GM21423 (cell line): ENCODE results near the gene TTC13.

Experiments
- ATAC-seq: cut with Tn5 transposase; IDR thresholded peaks from one replicate; pipeline ENCODE4 v1.9.1; 2021; ENCODE audit warnings: mild to moderate bottlenecking, moderate library complexity; ENCODE audit not compliant: unreplicated experiment

TTC13 gene

DNA sequence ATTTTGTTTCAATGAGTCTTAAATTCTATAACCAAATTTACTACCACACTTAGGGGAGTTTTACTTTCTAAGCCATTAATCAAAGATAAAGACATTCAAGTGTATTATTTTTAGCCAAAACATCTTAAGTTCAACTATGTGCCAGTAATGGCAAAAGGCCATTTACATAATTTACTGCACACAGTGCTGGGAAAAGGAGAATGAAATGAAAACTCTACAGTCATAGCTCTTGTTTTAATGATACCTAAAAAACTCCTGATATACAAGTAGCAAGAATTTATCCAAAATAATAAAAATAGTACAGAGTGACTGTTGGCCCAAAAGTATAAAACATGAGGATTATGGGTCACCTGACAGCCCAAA lies 67.9 kb downstream of the TTC13 start:
- no peak for ATAC-seq

DNA sequence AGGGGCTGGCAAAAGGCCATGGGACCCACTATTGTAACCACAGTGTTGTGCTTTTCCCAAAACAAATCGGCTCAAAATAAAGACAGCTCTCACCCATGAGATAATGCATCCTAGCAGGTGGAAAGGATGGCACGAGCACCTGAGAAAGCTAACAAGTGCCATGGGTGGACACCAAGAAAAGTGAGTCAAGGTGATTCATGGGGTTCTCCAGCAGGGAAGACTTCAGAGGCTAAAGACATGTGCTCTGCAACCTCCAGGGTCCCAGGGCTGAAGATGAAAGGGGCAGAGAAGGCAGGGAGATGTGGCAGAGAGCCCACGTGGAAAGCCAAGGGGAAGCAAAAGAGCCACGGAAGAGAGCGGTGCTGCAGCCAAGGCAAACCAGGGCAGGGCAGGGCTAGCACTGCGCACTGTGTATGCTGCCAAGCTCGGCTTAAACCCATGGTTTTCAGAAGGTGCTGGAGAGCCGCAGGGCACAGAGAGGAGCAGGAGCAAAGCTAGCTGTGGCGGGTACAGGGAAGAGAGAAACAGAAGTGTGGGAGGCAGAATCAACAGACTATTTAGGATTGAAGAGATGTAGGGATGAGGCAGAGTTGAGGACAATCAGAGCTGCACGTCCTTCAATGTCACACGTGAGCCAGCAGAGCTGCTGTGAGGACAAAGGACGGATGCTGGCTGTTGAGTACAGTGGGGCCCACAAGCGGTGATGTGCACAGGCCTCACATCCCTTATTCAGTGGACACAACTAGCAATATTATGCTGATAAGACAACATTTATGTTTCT lies 68.5 kb downstream of the TTC13 start:
- no peak for ATAC-seq

DNA sequence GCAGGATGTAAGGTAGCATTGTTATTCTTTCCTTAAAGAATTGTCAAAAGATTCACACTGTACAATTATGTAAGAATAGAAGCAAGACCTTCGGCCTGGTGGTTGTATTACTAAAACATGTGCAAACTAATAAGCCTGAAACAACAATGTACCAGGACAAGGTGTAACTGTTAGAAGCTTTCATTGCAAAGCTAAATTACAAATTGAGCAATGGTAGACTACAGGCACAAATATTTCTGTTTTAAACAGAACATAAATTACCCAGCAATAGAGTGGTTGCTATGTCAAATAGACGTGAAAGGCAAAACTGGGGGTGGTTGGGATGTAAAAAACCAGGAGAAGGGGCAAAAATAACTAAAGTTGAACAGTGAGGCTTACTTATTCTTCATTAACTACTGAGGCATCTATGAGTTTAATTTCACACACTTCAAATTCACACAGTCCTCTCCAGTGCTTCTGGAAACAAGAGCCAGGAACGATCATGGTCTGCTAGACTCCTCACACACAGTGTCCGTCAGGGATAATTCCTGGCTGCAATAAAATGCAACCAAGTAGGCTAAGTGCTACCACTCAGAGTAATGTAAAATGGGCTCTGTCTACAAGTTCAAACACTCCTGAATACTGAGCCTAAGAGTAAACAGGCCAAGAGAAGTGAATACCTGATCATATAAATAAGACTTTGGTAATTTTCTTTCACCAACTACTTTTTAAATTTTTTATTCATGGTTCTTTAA lies 71.0 kb downstream of the TTC13 start:
- no peak for ATAC-seq

DNA sequence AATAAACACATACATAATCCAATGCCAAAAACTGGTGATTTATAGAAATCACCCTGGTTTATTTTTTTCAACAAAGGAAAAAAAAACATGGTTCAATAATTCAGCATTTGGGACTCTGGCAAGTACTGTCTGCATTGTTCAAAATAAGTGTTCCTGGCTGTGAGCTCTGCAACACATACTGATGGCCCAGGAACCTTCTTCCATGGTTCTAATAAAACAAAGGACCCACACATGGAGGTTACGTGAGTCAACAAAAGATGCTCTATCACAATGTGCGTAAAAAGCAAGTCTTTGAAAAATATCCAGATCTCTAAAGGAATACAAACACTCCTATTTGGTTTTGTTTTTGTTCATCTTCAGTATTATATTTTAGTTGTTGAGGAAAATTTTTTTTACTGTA lies 72.4 kb downstream of the TTC13 start:
- no peak for ATAC-seq

DNA sequence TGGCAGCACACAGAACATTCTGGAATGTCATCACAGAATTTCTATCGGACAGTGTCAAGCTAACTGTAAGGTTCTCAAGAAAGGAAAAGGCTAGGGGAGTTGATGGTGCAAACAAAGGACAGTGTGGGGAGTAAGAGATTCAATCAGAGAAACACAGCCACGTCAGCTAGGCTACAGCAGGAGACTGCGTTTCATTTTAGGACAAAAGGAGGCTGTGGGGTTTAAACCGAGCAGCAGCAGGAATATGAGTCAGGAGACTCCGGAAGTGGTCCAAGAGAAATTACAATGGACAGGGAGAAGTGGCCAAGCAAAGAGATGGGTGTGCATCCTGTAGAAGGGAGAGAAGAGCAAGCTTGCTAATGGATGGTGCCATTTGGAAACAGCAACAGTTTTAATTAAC lies 72.9 kb downstream of the TTC13 start:
- ATAC-seq: no peak

DNA sequence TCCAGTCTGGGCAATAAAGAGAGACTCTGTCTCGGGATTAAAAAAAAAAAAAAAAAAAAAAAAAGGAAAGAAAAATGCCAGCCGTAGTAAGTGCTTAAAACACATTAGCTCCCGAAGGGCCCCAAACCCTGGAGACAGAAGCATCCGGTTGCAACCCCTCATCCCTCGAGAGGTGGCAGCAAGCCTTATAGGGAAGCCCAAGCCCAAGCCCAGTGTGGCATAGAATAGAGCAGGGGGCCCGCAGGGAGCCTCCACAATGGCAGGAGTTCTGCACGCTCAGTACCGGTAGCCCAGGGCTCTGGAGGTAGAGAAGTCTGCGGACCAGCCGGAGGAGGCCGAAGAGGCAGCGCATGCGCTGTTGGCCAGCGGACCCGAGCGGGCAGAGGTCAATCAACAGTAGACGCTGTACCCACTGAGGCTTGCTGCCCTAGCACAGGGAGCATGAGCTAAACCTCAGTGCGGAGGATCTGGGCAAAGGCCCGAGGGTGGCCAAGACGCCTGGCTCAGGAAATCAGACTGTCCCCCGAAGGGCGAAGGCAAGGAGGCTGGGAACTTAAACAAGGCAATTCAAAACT lies 76.2 kb downstream of the TTC13 start:
- no peak for ATAC-seq

DNA sequence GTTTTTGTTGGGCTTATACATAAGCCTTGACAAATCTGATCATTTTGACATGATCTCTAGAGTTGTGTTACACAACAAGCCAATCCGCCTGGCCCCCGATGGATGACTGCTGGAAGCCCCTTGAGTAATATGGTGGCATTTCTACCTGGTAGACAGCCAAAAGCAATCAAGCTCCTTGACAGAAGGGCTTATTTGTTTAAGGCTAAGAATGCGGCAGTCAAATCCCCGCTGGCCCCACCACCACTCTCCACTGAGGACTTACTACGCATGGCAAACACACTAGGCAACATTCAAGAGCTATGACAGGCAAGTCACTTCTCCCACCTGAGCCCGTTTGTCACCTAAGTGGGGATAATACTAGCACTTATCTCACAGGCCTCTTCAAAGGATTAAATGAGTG lies 77.0 kb downstream of the TTC13 start:
- ATAC-seq: no peak

DNA sequence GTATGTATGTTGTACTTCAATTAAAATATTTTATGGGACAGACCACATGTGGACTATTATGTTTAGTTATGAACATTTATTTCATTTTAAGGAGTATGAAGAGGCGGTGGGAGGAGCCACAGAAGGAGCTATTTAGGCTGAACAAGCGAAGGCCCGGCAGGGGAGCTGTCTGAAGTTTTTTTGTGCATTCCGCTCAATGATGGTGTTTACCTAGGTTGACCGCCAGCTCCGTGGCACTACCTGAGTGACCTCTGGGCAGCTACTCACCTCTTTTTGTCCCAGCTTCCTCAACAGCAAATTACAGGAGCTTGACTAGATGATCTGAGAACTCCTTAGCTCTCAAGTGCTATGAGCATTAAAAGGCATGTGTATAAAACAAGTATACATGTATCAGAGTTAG lies 77.7 kb downstream of the TTC13 start:
- ATAC-seq: no peak

DNA sequence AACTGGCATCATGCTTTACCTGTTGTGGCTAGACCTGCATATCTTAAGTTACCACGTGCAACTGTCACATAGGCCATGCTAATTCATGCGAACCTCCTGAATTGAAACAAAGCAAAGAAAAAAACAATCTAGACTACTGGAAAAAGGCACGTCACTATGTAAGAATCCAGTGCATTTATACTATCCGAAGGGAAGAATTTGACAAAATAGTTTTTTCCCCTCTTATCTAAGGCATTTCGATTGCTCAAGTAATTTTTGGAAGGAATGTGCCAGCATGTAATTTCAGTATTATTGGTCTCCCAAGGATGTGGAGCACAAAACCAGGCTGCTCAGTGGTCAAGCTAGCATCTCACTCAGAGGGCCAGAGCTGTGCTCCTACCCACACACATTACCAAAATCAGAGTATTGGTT lies 78.8 kb downstream of the TTC13 start:
- no peak for ATAC-seq

DNA sequence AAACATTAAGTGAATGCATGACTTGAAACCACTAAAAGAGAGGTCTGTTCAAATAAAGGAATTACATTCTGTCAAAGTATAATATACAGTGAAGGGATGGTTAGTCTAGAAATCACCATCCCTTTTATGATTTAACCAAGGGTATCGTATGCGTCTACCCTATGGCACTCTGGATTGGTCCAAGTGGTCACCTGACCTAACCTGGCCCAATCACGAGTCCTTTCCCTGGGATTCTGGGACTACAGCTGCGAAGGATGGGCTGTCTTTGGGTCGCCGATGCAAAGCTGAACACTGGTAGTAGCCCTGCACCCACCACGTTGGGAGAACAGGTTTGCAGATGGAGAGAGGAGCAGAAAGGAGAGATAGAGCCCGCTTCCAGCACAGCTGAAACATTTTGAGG lies 79.9 kb downstream of the TTC13 start:
- ATAC-seq: no peak

DNA sequence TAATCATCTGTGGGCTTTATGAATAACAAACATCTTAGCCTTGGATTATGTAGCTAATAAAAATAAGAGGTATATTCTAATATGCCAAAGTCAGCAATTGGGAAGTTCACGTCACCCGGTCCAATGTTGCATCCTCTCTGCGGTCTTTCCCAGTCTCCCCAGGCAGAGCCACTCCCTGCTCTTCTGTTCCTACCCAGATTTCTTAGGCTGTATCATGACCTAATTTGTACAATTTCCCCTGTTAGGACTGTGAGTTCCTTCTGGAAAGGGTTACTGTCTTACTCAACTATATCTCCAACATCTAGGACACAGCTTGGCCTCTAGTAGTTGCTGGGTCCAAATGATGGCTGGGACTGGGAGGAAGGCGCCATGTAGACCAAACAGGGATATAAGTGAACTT lies 80.5 kb downstream of the TTC13 start:
- no peak for ATAC-seq

DNA sequence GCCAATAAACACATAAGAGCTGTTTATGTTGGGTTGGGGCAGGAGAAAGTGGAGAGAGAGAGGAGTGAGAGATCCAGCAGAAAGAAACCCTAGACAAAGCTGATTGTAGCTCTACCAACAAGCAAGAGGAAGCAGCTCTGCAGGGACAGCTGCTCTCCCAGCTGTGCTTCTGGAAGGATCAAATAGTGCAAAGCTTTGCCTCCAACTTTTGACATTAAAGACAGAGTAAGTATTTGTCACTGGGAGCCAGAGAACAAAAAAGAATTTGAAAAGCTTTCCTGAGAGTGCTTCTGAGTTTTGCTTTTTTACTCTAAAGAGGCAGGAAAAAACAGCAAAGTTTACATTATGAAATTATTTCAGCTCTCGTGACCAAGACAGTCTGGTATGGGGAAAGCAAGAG lies 81.9 kb downstream of the TTC13 start:
- ATAC-seq: no peak

DNA sequence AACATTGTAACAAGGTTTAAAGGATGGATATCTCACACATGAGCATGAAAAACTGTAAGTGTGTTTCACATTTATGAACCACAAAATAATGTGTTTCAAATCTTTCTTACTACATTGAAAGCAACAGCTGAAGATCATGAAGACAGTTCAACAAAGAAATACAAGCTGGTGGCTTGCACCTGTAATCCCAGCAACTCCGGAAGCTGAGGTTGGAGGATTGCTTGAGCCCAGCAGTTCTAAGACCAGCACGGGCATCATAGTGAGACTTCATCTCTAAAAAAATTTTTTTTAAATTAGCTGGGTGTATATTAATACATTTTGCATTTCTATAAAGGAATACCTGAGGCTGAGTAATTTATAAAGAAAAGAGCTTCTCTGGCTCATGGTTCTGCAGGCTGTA lies 83.2 kb downstream of the TTC13 start:
- no peak for ATAC-seq

DNA sequence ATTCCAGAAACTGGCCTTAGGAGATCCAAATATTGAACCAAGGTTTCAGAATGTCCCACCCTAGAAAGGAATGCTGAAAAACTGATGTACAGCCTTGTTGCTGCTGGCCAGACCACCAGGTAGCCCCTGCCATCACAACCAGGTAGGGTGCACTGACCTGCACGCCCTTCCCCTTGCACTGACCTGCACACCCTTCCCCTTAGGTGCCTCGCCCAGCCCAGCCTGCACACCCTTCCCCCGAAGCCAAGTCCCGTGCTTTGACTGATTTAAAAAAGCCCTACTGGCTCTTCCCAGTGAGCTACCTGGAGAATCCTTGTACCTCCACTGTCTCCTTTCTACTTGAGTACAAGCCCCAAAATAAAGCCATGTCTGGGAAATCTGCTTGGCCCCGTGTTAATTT lies 84.0 kb downstream of the TTC13 start:
- ATAC-seq: no peak

DNA sequence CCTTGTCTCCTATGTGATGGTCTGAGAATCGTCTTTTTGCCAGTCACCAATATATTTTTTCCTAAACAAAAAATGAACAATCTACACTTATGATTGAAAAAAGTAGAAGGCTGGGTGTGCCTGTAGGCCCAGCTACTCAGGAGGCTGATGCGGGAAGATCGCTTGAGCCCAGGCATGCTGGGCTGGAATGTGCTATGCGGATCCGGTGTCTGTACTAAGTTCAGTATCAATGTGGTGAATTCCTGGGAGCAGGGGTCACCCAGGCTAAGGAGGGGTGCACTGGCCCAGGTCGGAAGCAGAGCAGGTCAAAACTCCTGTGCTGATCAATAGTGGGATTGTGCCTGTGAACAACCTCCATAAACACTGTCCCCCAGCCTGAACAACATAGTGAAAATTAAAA lies 84.6 kb downstream of the TTC13 start:
- ATAC-seq: no peak

DNA sequence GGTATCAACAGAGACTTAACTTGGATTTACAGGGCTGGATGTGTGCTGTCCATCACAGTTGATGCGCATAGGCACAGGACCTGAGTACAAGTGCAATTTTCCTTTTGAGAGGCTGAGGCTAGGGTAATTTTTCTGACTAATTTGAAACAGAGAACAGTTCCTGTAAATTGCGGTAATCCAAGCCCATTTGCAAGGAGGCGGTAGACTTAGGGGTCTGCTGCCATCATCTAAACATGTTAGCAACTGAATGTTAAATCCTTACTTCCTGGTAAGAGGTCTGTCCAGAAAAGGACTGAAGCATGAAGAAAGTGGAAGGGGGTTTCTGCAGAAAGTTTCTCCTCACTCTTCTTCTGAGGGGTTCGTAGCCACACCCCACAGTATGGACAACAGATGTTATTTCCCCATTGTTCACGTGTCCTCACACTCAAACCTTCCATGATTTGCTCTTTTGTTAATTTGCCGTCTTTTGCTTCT lies 86.6 kb downstream of the TTC13 start:
- peak; percentile 49 for ATAC-seq

DNA sequence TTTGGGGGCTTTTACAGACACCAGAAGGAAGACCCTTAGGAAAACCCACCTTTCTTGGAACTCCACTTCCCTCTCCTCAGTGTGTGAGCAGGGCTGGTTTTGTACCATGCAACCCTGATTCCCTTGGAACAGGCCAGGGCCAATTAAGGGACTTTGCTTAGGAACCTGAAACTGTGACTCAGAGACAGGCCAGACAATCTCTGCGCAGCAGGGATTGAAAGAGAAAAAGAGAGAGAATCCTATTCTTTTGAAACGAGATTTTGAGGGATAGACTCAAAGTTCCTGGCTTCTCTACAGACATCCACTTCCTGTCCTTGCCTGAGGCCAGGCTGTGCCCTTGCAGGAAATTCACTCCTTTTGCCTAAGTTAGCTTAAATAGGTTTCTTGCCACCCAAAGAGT lies 87.2 kb downstream of the TTC13 start:
- no peak for ATAC-seq

DNA sequence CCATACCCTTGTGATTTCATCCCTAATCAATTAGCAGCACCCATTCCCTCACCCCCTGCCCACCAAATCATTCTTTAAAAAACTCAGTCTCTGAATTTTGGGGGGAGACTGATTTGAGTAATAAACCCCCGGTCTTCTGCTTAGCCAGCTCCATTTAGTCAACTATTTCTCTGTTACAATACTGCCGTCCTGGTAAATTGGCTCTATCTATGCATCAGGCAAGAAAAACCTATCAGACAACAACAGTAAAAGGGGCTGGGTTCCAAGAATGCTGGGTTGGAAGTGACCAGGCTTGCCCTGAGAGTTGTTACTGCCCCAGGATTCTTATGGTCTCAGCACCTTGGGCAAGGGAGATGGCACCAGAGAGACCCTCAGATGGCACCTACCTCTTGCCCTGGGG lies 94.0 kb downstream of the TTC13 start:
- no peak for ATAC-seq

DNA sequence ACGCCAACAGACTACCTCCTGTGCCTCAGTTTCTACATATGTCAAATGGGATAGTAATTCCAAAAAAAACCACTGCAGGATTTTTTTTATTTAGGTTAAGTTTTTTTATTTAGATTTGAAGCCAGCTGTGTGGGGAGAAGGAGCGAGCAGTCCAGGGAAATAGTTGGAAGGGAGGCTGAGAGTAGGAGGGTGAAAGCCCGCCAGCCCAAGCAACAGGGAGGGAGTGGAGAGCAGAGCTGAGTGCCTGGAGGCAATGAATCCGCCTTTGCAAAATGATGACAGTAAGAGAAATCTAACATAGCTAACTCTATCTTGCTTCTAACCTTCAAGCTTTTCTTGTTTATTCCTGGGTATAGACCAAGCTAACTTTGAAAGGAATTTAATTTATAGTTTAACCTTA lies 94.7 kb downstream of the TTC13 start:
- no peak for ATAC-seq

DNA sequence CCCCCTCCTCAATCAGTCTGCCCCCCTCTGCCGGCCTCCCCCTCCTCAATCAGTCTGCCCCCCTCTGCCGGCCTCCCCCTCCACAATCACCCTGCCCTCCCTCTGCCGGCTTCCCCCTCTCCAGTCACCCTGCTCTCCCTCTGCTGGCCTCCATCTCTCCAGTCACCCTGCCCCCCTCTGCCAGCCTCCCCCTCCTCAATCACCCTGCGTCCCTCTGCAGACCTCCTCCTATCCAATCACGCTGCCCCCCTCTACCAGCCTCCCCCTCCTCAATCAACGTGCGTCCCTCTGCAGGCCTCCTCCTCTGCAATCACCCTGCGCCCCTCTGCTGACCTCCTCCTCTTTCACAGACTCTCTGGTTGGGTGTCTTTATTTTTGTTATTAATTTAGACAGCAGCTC lies 98.9 kb downstream of the TTC13 start:
- ATAC-seq: no peak

DNA sequence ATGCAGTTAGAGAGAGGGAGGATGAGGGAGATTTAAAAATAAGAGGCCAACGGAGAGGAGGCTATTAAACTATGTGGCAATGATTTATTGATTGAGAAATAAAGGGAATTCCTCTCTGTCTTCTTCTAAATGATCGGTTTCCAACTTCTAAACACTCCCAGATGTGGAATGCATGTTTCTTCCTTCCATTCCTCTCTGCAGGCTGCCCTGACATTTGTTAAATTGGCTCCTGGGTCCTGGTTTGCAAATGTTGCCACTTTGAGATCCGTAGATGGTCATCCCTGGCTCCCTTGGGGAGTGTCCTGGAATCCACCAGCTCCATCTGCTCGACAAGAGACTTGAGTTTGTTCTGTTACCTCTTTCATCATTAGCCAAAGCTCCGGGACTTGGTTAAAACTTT lies 100.1 kb downstream of the TTC13 start:
- no peak for ATAC-seq

DNA sequence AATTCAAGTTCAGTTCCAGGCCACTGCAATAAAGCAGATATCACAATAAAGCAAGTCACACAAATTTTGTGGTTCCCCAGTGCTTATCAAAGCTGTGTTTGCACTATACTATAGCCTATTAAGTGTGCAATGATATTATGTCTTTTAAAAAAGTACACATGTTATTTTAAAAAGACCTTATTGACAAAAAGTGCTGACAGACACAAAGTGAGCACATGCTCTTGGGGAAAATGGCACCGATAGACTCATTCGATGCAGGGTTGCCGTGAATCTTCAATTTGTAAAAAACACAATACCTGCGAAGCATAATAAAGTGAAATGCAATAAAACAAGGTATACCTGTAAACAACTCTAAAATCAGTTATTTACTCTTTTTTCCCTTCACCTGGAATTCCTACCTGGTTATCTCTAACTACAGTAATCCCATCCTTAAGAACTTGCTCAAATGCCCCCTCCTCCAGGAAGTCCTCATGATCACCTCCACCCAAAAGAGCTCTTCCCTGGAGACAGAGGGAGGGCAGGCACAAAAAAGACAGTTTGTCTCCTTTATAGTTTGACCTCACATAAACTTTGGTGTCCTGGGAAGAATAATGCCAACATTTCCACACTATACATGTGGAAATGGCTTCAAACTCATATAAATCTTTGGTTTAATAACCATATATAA lies 100.6 kb downstream of the TTC13 start:
- no peak for ATAC-seq
